Neural progenitor cell (in vitro differentiated cells): ENCODE measurements around the gene MC1R. TPM values are rescaled to one million over a fixed set of nuclear protein-coding genes. Genes with fewer than 3 reads are reported as not detected.
"Not testable (repeated sequence)": the region's sequence is repeated elsewhere in the genome, so short reads cannot be mapped to it uniquely, and the experiment has no call there.

Experiments
- DNase-seq: peaks from one replicate; pipeline ENCODE4 v3.0.0-alpha.2; 2016; ENCODE audit warnings: low spot score
- H2AFZ ChIP-seq: fragments of 200-600 bp; sonication (generic); replicated peaks from 2 replicates; pipeline ENCODE4 v1.6.1; 2016; ENCODE audit warnings: antibody characterized with exemption
- H3F3A ChIP-seq: fragments of 200-600 bp; sonication (generic); 2 replicates; pipeline ENCODE4 v1.6.1; 2016; ENCODE audit warnings: antibody characterized with exemption, low read depth
- H3K27ac ChIP-seq: fragments of 200-600 bp; sonication (generic); 2 replicates; pipeline ENCODE4 v1.5.1; 2016; ENCODE audit warnings: mild to moderate bottlenecking
- H3K27me3 ChIP-seq: fragments of 200-600 bp; sonication (generic); 2 replicates; pipeline ENCODE4 v1.6.1; 2016; ENCODE audit warnings: mild to moderate bottlenecking, moderate library complexity
- H3K36me3 ChIP-seq: fragments of 200-600 bp; sonication (generic); 2 replicates; pipeline ENCODE4 v1.5.1; 2016
- H3K4me1 ChIP-seq: fragments of 200-600 bp; sonication (generic); 2 replicates; pipeline ENCODE4 v1.6.1; 2016; ENCODE audit warnings: mixed run types
- H3K4me2 ChIP-seq: fragments of 200-600 bp; sonication (generic); 2 replicates; pipeline ENCODE4 v1.6.1; 2016
- H3K4me3 ChIP-seq: fragments of 200-600 bp; sonication (generic); 2 replicates; pipeline ENCODE4 v1.5.1; 2016
- H3K79me2 ChIP-seq: fragments of 200-600 bp; sonication (generic); 2 replicates; pipeline ENCODE4 v1.6.1; 2016; ENCODE audit warnings: low read depth
- H3K9ac ChIP-seq: fragments of 200-600 bp; sonication (generic); 2 replicates; pipeline ENCODE4 v1.6.1; 2016
- H3K9me3 ChIP-seq: fragments of 200-600 bp; sonication (generic); 2 replicates; pipeline ENCODE4 v1.5.1; 2016; ENCODE audit warnings: low read depth
- H4K20me1 ChIP-seq: fragments of 200-600 bp; sonication (generic); 2 replicates; pipeline ENCODE4 v1.6.1; 2016; ENCODE audit warnings: low read depth
- H3K27ac Mint-ChIP-seq: 3 replicates; pipeline ENCODE4 v1.8.0; 2021; ENCODE audit warnings: mixed read lengths
- H3K27me3 Mint-ChIP-seq: 2 replicates; pipeline ENCODE4 v1.8.0; 2022; ENCODE audit warnings: low read depth, mild to moderate bottlenecking, inconsistent platforms, moderate library complexity, mixed read lengths; ENCODE audit not compliant: insufficient read depth
- H3K36me3 Mint-ChIP-seq: 3 replicates; pipeline ENCODE4 v1.8.0; 2021; ENCODE audit warnings: mixed read lengths
- H3K4me1 Mint-ChIP-seq: 3 replicates; pipeline ENCODE4 v1.8.0; 2021; ENCODE audit warnings: mixed read lengths
- H3K4me3 Mint-ChIP-seq: 3 replicates; pipeline ENCODE4 v1.8.0; 2021; ENCODE audit warnings: mild to moderate bottlenecking, moderate library complexity, mixed read lengths
- H3K9me3 Mint-ChIP-seq: 3 replicates; pipeline ENCODE4 v1.8.0; 2020; ENCODE audit warnings: mixed read lengths
- CTCF ChIP-seq: fragments of 200-600 bp; sonication (generic); IDR thresholded peaks from 2 replicates; pipeline ENCODE4 v1.5.1; 2017; ENCODE audit warnings: antibody characterized with exemption, mild to moderate bottlenecking
- EZH2 ChIP-seq: fragments of 200-600 bp; sonication (generic); IDR thresholded peaks from 2 replicates; pipeline ENCODE4 v1.6.1; 2017; ENCODE audit warnings: antibody characterized with exemption, mild to moderate bottlenecking, moderate library complexity
- EZH2phosphoT487 ChIP-seq: fragments of 200-600 bp; sonication (generic); IDR thresholded peaks from 2 replicates; pipeline ENCODE4 v1.6.1; 2017; ENCODE audit warnings: antibody characterized with exemption
- total RNA-seq: library from RNA; depleted of rRNA; stranded (reverse); fragments of >200 nt; gene quantifications from 2 replicates; pipeline ENCODE4 v1.2.3, GENCODE V29; 2015; ENCODE audit warnings: low replicate concordance

The MC1R gene
- total RNA-seq, 1 donor from 2014 or later, result 1.7 TPM

GRCh38 chr16:89965447-89966225 lies 47.0 kb downstream of the MC1R start:
- DNase-seq, result no peak
- Histone ChIP-seq H3K4me2 (no peak overlapping the region), H3K79me2 (no peaks in the 10 kb centered on the region), H3K4me1 (peaks cover 6% of the 10 kb centered on the region), H3K27me3 (no peaks in the 10 kb centered on the region), H2AFZ (no peak overlapping the region), H3F3A (no peaks in the 10 kb centered on the region), H3K27ac (no peak overlapping the region), H4K20me1 (peaks cover 17% of the 10 kb centered on the region), H3K4me3 (no peak overlapping the region), H3K9me3 (no peaks in the 10 kb centered on the region), H3K36me3 (no peaks in the 10 kb centered on the region), H3K9ac (no peak overlapping the region)
- Mint-ChIP-seq H3K27ac (no peak overlapping the region), H3K4me1 (peaks cover 21% of the 10 kb centered on the region), H3K27me3 (peaks cover 4% of the 10 kb centered on the region), H3K36me3 (peaks cover 12% of the 10 kb centered on the region), H3K4me3 (no peak overlapping the region), H3K9me3 (peaks cover 6% of the 10 kb centered on the region)
- TF ChIP-seq EZH2phosphoT487, result no peak
- no peak for TF ChIP-seq CTCF
- TF ChIP-seq EZH2, result no peak

- Mint-ChIP-seq H3K36me3 (peaks cover 19% of the 10 kb centered on the region), H3K27me3 (peaks cover 4% of the 10 kb centered on the region), H3K4me3 (no peak overlapping the region), H3K27ac (no peak overlapping the region), H3K4me1 (peaks cover 21% of the 10 kb centered on the region), H3K9me3 (peaks cover 16% of the 10 kb centered on the region)
- Histone ChIP-seq H3F3A (no peaks in the 10 kb centered on the region), H3K27ac (no peak overlapping the region), H3K36me3 (no peaks in the 10 kb centered on the region), H3K4me1 (peaks cover 9% of the 10 kb centered on the region), H3K9ac (no peak overlapping the region), H2AFZ (no peak overlapping the region), H3K27me3 (no peaks in the 10 kb centered on the region), H3K79me2 (peaks cover 11% of the 10 kb centered on the region), H4K20me1 (peaks cover 17% of the 10 kb centered on the region), H3K9me3 (no peaks in the 10 kb centered on the region), H3K4me2 (peak overlapping the region; percentile 32), H3K4me3 (no peak overlapping the region)
- TF ChIP-seq CTCF (no peak), EZH2phosphoT487 (no peak), EZH2 (no peak)
- DNase-seq, result peak; percentile 59
These were observed 48.1 kb downstream of the MC1R start for GRCh38 chr16:89966756-89967155.

- not testable (repeated sequence) for DNase-seq, H3K4me2 ChIP-seq, H3K9me3 ChIP-seq, H3K4me1 ChIP-seq, H2AFZ ChIP-seq, H3K4me3 Mint-ChIP-seq, H3K27ac Mint-ChIP-seq, H3K36me3 ChIP-seq, H3K27ac ChIP-seq, H3K27me3 ChIP-seq, H3K4me3 ChIP-seq, H3F3A ChIP-seq, H3K27me3 Mint-ChIP-seq, H3K9ac ChIP-seq
- H4K20me1 ChIP-seq, result peaks cover 17% of the 10 kb centered on the region
- peaks cover 19% of the 10 kb centered on the region for H3K36me3 Mint-ChIP-seq
- H3K79me2 ChIP-seq, result peaks cover 14% of the 10 kb centered on the region
- peaks cover 21% of the 10 kb centered on the region for H3K4me1 Mint-ChIP-seq
- peaks cover 17% of the 10 kb centered on the region for H3K9me3 Mint-ChIP-seq
These were observed 48.8 kb downstream of the MC1R start for GRCh38 chr16:89967436-89967835.

- H3K9me3 ChIP-seq, H3F3A ChIP-seq, H3K4me2 ChIP-seq, DNase-seq, H3K4me3 ChIP-seq, H3K27ac Mint-ChIP-seq, H3K36me3 ChIP-seq, H3K27me3 ChIP-seq, H3K4me3 Mint-ChIP-seq, H3K9ac ChIP-seq, H3K27me3 Mint-ChIP-seq, H2AFZ ChIP-seq, H3K27ac ChIP-seq, H3K4me1 ChIP-seq: not testable (repeated sequence)
- peaks cover 17% of the 10 kb centered on the region for H4K20me1 ChIP-seq
- Mint-ChIP-seq H3K36me3 (peaks cover 19% of the 10 kb centered on the region), H3K4me1 (peaks cover 21% of the 10 kb centered on the region), H3K9me3 (peaks cover 17% of the 10 kb centered on the region)
- H3K79me2 ChIP-seq, result peaks cover 18% of the 10 kb centered on the region
These were observed 49.4 kb downstream of the MC1R start for GRCh38 chr16:89968074-89968473.
